Measurements from ENCODE around the gene LANCL3. TPM values are rescaled to one million over a fixed set of nuclear protein-coding genes. Genes with fewer than 3 reads are reported as not detected.
A peak's percentile ranks its signal among the peaks of the same experiment; 100 is the strongest.

Gene LANCL3
- total and polyA plus RNA-seq, 7 donors = 0.01 to 0.30 (median 0.06) TPM

- no peaks in the 10 kb centered on the region for H3K4me1 ChIP-seq
- no peak for TF ChIP-seq CTCF (IDR thresholded peaks at IDR 0.05)
- WGBS, 3 donors = 50 to 70% (median 65%) methylated on average over 3 of the region's 3 CpGs
Observed at GRCh38 chrX:37712458-37712857, 141.0 kb downstream of the LANCL3 start.

GRCh38 chrX:37714479-37714878 lies 143.0 kb downstream of the LANCL3 start:
- no peak overlapping the region for H3K27ac ChIP-seq

More at GRCh38 chrX:37712458-37712857, 141.0 kb downstream of the LANCL3 start:
- no peak overlapping the region for H3K4me3 ChIP-seq
- no peaks in the 10 kb centered on the region for H3K9me3 ChIP-seq
- intact Hi-C loops (cut with DNase I) = no loop called here
- ATAC-seq (no peak), DNase-seq (no peak)
- no peaks in the 10 kb centered on the region for H3K36me3 ChIP-seq (ENCODE audit: insufficient read depth in 1 of 2, low read depth in 1 of 2)
- H3K27ac ChIP-seq = no peak overlapping the region
- H3K27me3 ChIP-seq (ENCODE audit: insufficient read depth in 3 of 3, low read length in 2 of 3) = no peaks in the 10 kb centered on the region

GRCh38 chrX:37716602-37717001 lies 145.1 kb downstream of the LANCL3 start:
- H3K4me3 ChIP-seq = no peak overlapping the region
- intact Hi-C loops (cut with DNase I) = no loop called here

More at GRCh38 chrX:37714479-37714878, 143.0 kb downstream of the LANCL3 start:
- H3K27me3 ChIP-seq (ENCODE audit: insufficient read depth in 3 of 3, low read length in 2 of 3) = no peaks in the 10 kb centered on the region
- ATAC-seq (peak in 2 of 4 donors; percentile 54 to 55), DNase-seq (no peak)
- intact Hi-C loops (cut with DNase I) = no loop called here
- no peak overlapping the region for H3K4me3 ChIP-seq
- no peak for TF ChIP-seq CTCF (IDR thresholded peaks at IDR 0.05)
- 33 to 56% (median 43%) methylated on average over 2 of the region's 2 CpGs for whole genome bisulfite sequencing, 3 donors
- no peaks in the 10 kb centered on the region for H3K36me3 ChIP-seq (ENCODE audit: insufficient read depth in 1 of 2, low read depth in 1 of 2)
- no peaks in the 10 kb centered on the region for H3K4me1 ChIP-seq
- H3K9me3 ChIP-seq = peaks cover 6% of the 10 kb centered on the region

GRCh38 chrX:37717708-37718107 lies 146.2 kb downstream of the LANCL3 start:
- H3K36me3 ChIP-seq (ENCODE audit: insufficient read depth in 1 of 2, low read depth in 1 of 2) = no peaks in the 10 kb centered on the region
- no peak overlapping the region for H3K27ac ChIP-seq
- no peak for DNase-seq
- ATAC-seq = no peak
- intact Hi-C loops (cut with DNase I) = no loop called here
- H3K4me3 ChIP-seq = no peak overlapping the region
- no peak for TF ChIP-seq CTCF (IDR thresholded peaks at IDR 0.05)
- peaks cover 6% of the 10 kb centered on the region for H3K9me3 ChIP-seq
- WGBS, 3 donors = 56 to 84% (median 73%) methylated on average over 1 of the region's 1 CpG
- H3K4me1 ChIP-seq = peaks cover 4% of the 10 kb centered on the region
- no peaks in the 10 kb centered on the region for H3K27me3 ChIP-seq (ENCODE audit: insufficient read depth in 3 of 3, low read length in 2 of 3)

More at GRCh38 chrX:37716602-37717001, 145.1 kb downstream of the LANCL3 start:
- DNase-seq (no peak), ATAC-seq (no peak)
- Histone ChIP-seq H3K27ac (no peak overlapping the region), H3K9me3 (peaks cover 6% of the 10 kb centered on the region), H3K27me3 (ENCODE audit: insufficient read depth in 3 of 3, low read length in 2 of 3) (no peaks in the 10 kb centered on the region), H3K4me1 (no peaks in the 10 kb centered on the region), H3K36me3 (ENCODE audit: insufficient read depth in 1 of 2, low read depth in 1 of 2) (no peaks in the 10 kb centered on the region)
- TF ChIP-seq CTCF (IDR thresholded peaks at IDR 0.05) = no peak

- DNase-seq (no peak), ATAC-seq (peak in 1 of 4 donors; percentile 54)
- H3K4me3 ChIP-seq = no peak overlapping the region
- no peak for TF ChIP-seq CTCF (IDR thresholded peaks at IDR 0.05)
- no peaks in the 10 kb centered on the region for H3K36me3 ChIP-seq (ENCODE audit: insufficient read depth in 1 of 2, low read depth in 1 of 2)
- H3K4me1 ChIP-seq = peaks cover 4% of the 10 kb centered on the region
- intact Hi-C loops (cut with DNase I) = no loop called here
- peaks cover 6% of the 10 kb centered on the region for H3K9me3 ChIP-seq
- 50 to 90% (median 81%) methylated on average over 1 of the region's 1 CpG for WGBS, 3 donors
- no peak overlapping the region for H3K27ac ChIP-seq
- no peaks in the 10 kb centered on the region for H3K27me3 ChIP-seq (ENCODE audit: insufficient read depth in 3 of 3, low read length in 2 of 3)
Observed at GRCh38 chrX:37722595-37722994, 151.1 kb downstream of the LANCL3 start.
